Activated CD4-positive, CD25-positive, alpha-beta regulatory T cell treated with anti-CD3 and anti-CD28 coated beads, Interleukin-2, amount 50 U/mL, for 16 hours (primary cell): ENCODE measurements around the gene GAS6.

ENCODE experiments used
- DNase-seq: peaks from one replicate; pipeline ENCODE4 v3.0.0-alpha.2; 2020; ENCODE audit warnings: low read depth, low spot score

Gene GAS6

DNA sequence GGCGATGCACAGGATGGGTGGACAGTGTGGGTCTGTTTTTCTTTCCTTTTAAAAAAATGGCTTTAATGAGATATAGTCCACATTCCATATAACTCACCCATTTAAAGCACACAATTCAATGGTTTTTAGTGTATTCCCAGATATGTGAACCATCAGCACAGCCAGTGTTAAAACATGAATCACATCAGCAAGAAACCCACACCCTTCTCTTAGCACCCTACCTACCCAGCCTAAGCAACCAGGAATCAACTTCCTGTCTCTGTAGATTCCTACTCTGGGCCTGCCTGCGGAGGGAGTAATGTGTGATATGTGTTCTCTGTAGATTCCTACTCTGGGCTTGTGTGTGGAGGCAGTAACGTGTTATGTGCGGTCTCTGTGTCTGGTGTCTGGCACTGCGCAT is 92.9 kb downstream of the GAS6 start:
- no peak for DNase-seq
